Psoas muscle (tissue), 8 donors: ENCODE data around the gene KCNG2. TPM values are rescaled to one million over a fixed set of nuclear protein-coding genes. Genes with fewer than 3 reads are reported as not detected.
A peak's percentile ranks its signal among the peaks of the same experiment; 100 is the strongest.

ENCODE experiments used
- ATAC-seq, 4 donors: fragments of 200-7000 bp; cut with Tn5 transposase; one replicate each; pipeline ENCODE4 v1.9.1; 2020; ENCODE audit warnings: moderate library complexity in 3 of 4, mild to moderate bottlenecking in 2 of 4
- DNase-seq, 2 donors: peaks; one replicate each; pipeline ENCODE4 v3.0.0-alpha.2; 2020
- H3K27ac ChIP-seq: fragments of 200-600 bp; one replicate; pipeline ENCODE4 v1.8.0; 2022
- H3K27me3 ChIP-seq, 3 donors: fragments of 200-600 bp in 1 of 3; one replicate each; pipeline versions ENCODE4 v1.6.1 to v1.8.0; 2013 to 2022; ENCODE audit warnings: low read length in 2 of 3, mild to moderate bottlenecking in 2 of 3, moderate library complexity in 1 of 3; ENCODE audit not compliant: insufficient read depth in 3 of 3
- H3K36me3 ChIP-seq, 2 donors: fragments of 200-600 bp in 1 of 2; one replicate each; pipeline versions ENCODE4 v1.6.1 to v1.8.0; 2013 to 2022; ENCODE audit warnings: low read depth in 1 of 2, mild to moderate bottlenecking in 1 of 2, moderate library complexity in 1 of 2; ENCODE audit not compliant: insufficient read depth in 1 of 2
- H3K4me1 ChIP-seq: fragments of 200-600 bp; one replicate; pipeline ENCODE4 v1.8.0; 2022
- H3K4me3 ChIP-seq: fragments of 200-600 bp; one replicate; pipeline ENCODE4 v1.8.0; 2022; ENCODE audit warnings: mild to moderate bottlenecking
- H3K9me3 ChIP-seq: fragments of 200-600 bp; one replicate; pipeline ENCODE4 v1.8.0; 2022
- WGBS, 3 donors: extraction: QIAGEN DNeasy Blood & Tissue Kit; methylation state at CpG; one replicate each; pipeline versions ENCODE4 v1.1.6 to v1.1.7; 2013; 5-methylcytosine and 5-hydroxymethylcytosine counted together
- intact Hi-C, 2 donors: fragments of 100-400 bp; cut with DNase I; formaldehyde crosslinking; loops; one replicate each; pipeline versions ENCODE4 v1.11.0 to v1.14.2; 2022
- polyA plus RNA-seq, 3 donors: library from polyadenylated mRNA; stranded (reverse); fragments of 200-250 nt; gene quantifications; one replicate each; pipeline ENCODE4 v1.2.3, GENCODE V29; 2013
- total RNA-seq, 4 donors: library from RNA; stranded (reverse); fragmentation: NEBNext Ultra II Directional in 2 of 4; extraction: Animal tissue kit (Norgen Biotek cat#: 25700) in 2 of 4; gene quantifications; one replicate each; pipeline versions ENCODE4 v1.2.1 to v1.2.4, GENCODE V29; 2021 to 2023
- TF ChIP-seq, protein P1 (sequence below): fragments of 200-600 bp; IDR thresholded peaks from one replicate; pipeline ENCODE4 v1.8.0; 2022; ENCODE audit warnings: antibody characterized with exemption
- donor health status: healthy with polysubstance abuse.
- donor health status: DM: no; HTN: no; CAD: no; lungs with moderate emphysema.
- donor health status: Bipolar disorder and iron deficiency.
- donor health status: healthy.
- donor health status: DM: yes; HTN: yes; CAD: no.
- donor health status: DM: no; HTN: no; CAD: no.
- donor health status: DM: no; HTN: no; CAD: no.
- donor health status: DM: yes; HTN: yes; CAD: no.

KCNG2 gene
- total and polyA plus RNA-seq, 7 donors: 0.04 to 0.54 (median 0.27) TPM; not detected in 2

DNA sequence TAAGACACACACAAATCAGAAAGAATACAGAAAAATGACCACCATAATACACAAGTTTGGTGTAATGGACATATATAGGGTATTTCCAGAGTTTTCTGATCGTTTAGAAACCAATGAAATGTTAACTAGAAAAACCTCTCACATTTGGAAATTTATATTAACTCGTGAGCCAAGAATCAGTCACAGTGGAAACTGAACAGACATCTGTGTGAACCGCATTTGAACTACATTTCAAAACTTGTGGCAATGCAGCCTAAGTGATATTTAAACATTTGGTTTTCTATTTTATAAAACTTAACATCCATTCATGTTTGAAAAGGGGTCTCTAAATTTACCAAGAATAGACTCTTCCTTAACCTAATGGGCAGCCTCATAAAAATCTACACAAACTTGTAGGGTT is 29.0 kb upstream of the KCNG2 start:
- intact Hi-C loops: no loop called here
- H3K4me3 ChIP-seq: no peak overlapping the region
- no peaks in the 10 kb centered on the region for H3K36me3 ChIP-seq
- DNase-seq: no peak
- H3K9me3 ChIP-seq: peaks cover 6% of the 10 kb centered on the region
- peaks cover 0 to 20% (median 10%) of the 10 kb centered on the region in 3 donors for H3K27me3 ChIP-seq
- H3K4me1 ChIP-seq: no peaks in the 10 kb centered on the region
- 38 to 48% (median 39%) methylated on average over 3 of the region's 3 CpGs for WGBS, 3 donors
- no peak for ATAC-seq
- TF ChIP-seq, protein P1, sequence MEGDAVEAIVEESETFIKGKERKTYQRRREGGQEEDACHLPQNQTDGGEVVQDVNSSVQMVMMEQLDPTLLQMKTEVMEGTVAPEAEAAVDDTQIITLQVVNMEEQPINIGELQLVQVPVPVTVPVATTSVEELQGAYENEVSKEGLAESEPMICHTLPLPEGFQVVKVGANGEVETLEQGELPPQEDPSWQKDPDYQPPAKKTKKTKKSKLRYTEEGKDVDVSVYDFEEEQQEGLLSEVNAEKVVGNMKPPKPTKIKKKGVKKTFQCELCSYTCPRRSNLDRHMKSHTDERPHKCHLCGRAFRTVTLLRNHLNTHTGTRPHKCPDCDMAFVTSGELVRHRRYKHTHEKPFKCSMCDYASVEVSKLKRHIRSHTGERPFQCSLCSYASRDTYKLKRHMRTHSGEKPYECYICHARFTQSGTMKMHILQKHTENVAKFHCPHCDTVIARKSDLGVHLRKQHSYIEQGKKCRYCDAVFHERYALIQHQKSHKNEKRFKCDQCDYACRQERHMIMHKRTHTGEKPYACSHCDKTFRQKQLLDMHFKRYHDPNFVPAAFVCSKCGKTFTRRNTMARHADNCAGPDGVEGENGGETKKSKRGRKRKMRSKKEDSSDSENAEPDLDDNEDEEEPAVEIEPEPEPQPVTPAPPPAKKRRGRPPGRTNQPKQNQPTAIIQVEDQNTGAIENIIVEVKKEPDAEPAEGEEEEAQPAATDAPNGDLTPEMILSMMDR: no peak
- H3K27ac ChIP-seq: no peak overlapping the region

DNA sequence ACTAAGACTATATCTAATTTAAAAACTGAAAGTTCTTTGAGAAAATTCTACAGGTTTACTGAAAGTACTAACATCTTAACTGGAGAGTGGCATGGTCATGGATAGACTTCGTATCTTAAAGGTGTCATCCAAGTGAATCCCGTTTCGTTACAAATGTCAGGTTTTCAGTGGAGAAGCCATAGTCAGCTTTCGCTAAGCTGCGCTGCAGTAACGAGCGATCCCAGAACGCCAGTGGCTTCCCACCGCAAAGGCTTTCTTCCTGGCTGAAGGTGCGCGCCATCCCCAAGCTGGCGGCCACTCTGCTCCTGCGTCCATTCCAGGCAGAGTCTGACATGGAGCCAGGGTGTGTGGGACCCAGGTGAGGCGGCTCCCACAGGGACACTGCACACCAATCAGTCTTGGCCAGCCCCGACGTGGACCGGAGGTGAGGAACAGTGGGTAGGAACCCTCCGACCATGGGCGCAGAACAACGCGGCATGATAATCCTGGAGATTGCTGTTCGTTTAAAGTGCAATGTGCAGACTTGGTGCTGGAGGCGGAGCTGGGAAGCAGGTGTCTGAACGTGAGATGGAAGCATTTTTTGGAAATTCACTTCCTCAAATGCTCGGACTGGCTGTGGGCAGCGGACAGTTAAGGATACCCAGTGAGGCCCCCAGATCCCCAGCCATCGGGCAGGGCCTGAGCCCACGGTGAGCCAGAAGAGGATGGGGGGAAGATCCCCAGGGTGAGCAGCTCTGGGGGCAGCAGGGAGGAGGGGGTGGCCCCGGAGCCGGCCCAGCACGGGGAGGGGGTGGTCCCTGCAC is 27.8 kb upstream of the KCNG2 start:
- no peak overlapping the region for H3K4me3 ChIP-seq
- H3K27ac ChIP-seq: no peak overlapping the region
- no peaks in the 10 kb centered on the region for H3K36me3 ChIP-seq
- peaks cover 0 to 27% (median 14%) of the 10 kb centered on the region in 3 donors for H3K27me3 ChIP-seq
- no peak for ATAC-seq
- no peaks in the 10 kb centered on the region for H3K4me1 ChIP-seq
- TF ChIP-seq, protein P1: no peak
- intact Hi-C loops: no loop called here
- WGBS, 3 donors: 81 to 86% (median 83%) methylated on average over 29 to 31 of the region's 31 CpGs
- H3K9me3 ChIP-seq: peaks cover 6% of the 10 kb centered on the region
- DNase-seq: peak in 1 of 2 donors; percentile 15

DNA sequence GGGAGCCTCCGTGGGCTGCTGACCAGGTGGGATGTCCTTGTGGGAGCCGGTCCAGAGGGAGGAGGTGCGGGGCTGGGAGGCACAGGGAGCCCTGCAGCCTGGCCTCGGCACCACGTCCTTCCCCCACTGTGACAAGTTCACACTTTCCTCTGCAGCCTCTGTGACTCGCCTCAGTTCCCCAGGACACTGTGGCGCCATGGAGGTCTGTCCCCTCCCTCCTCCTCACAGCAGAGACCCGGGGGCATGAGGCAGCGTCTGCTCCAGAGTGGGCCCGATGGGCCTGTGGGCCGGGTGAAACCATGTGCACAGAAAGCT is 27.3 kb upstream of the KCNG2 start:
- WGBS, 3 donors: 56 to 64% (median 64%) methylated on average over 10 to 11 of the region's 11 CpGs
- peaks cover 6% of the 10 kb centered on the region for H3K9me3 ChIP-seq
- peaks cover 0 to 33% (median 14%) of the 10 kb centered on the region in 3 donors for H3K27me3 ChIP-seq
- ATAC-seq (no peak), DNase-seq (no peak)
- no peak overlapping the region for H3K27ac ChIP-seq
- intact Hi-C loops: no loop called here
- H3K4me1 ChIP-seq: no peaks in the 10 kb centered on the region
- H3K4me3 ChIP-seq: no peak overlapping the region
- no peaks in the 10 kb centered on the region for H3K36me3 ChIP-seq
- TF ChIP-seq, protein P1: no peak

DNA sequence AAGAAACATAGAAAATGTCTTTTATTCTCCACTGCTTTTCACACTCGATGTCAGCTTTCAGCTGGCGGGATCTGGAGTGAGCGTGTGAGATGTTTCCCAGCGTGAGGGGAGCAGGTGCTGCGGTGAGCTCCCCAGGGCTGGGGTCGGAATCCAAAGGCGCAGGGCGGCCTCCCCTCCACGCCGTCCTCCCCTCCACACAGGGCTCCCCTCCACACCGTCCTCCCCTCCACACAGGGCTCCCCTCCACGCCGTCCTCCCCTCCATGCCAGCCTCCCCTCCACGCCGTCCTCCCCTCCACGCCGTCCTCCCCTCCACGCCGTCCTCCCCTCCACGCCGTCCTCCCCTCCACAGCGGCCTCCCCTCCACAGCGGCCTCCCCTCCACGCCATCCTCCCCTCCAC is 26.9 kb upstream of the KCNG2 start:
- no peak overlapping the region for H3K4me3 ChIP-seq
- H3K27ac ChIP-seq: no peak overlapping the region
- peaks cover 0 to 34% (median 15%) of the 10 kb centered on the region in 3 donors for H3K27me3 ChIP-seq
- H3K9me3 ChIP-seq: peaks cover 6% of the 10 kb centered on the region
- no peak for DNase-seq
- intact Hi-C loops: no loop called here
- TF ChIP-seq, protein P1: no peak
- 69 to 72% (median 71%) methylated on average over 13 to 24 of the region's 24 CpGs for whole genome bisulfite sequencing, 3 donors
- H3K4me1 ChIP-seq: no peaks in the 10 kb centered on the region
- H3K36me3 ChIP-seq: no peaks in the 10 kb centered on the region
- no peak for ATAC-seq
